Panc1 (cell line): ENCODE results near the gene ZNF283. TPM values are rescaled to one million over a fixed set of nuclear protein-coding genes. Genes with fewer than 3 reads are reported as not detected.
A peak's percentile ranks its signal among the peaks of the same experiment; 100 is the strongest.

Experiments used
- ATAC-seq: fragments of 200-7000 bp; cut with Tn5 transposase; 2 replicates; pipeline ENCODE4 v1.9.1; 2020; ENCODE audit warnings: mild to moderate bottlenecking, moderate library complexity
- Bru-seq: library from RNA; stranded (reverse); fragments of 400-500 nt; gene quantifications from one replicate; lab custom pipeline; 2021; lab: Mats Ljungman, UMichigan
- BruChase-seq, 2 experiments: library from RNA; stranded (reverse); fragments of 400-500 nt; gene quantifications; one replicate each; lab custom pipeline; 2021; lab: Mats Ljungman, UMichigan
- BruUV-seq: library from RNA; stranded (reverse); fragments of 400-500 nt; replicated peaks from 2 replicates; lab custom pipeline; 2021; lab: Mats Ljungman, UMichigan
- CTCF ChIA-PET: fragments of 300-600 bp; sonication (Branson Sonifier 250); formaldehyde crosslinking; loops from one replicate; lab custom pipeline; 2022; ENCODE audit warnings: antibody characterized with exemption; lab: Charles Lee
- POLR2A ChIA-PET: fragments of 300-600 bp; sonication (Branson Sonifier 250); formaldehyde crosslinking; loops from one replicate; lab custom pipeline; 2022; ENCODE audit warnings: antibody characterized with exemption; lab: Charles Lee
- DNase-seq: peaks from one replicate; pipeline ENCODE4 v3.0.0-alpha.2; 2010; ENCODE audit warnings: low read depth, low spot score
- H3K27ac ChIP-seq: 2 replicates; pipeline ENCODE4 v1.5.1; 2011; ENCODE audit warnings: mild to moderate bottlenecking, low read length, inconsistent platforms
- H3K27me3 ChIP-seq: fragments of 200-500 bp; sonication (Bioruptor generic); 2 replicates; pipeline ENCODE4 v1.6.0; 2014; ENCODE audit warnings: low read length, inconsistent platforms; ENCODE audit not compliant: control insufficient read depth, insufficient read depth
- H3K36me3 ChIP-seq: fragments of 200-500 bp; sonication (Bioruptor generic); 2 replicates; pipeline ENCODE4 v1.5.1; 2014; ENCODE audit warnings: inconsistent platforms, mild to moderate bottlenecking, low read length, moderate library complexity; ENCODE audit not compliant: control insufficient read depth, insufficient read depth
- H3K4me1 ChIP-seq: 2 replicates; pipeline ENCODE4 v1.5.1; 2011; ENCODE audit warnings: inconsistent platforms, mild to moderate bottlenecking, low read length, moderate library complexity; ENCODE audit not compliant: control insufficient read depth, insufficient read depth
- H3K4me3 ChIP-seq, 2 experiments: 2 replicates each; pipeline ENCODE4 v1.5.1; 2011 to 2012; ENCODE audit warnings: low read depth in 2 of 2, low read length in 2 of 2, mild to moderate bottlenecking in 2 of 2, inconsistent platforms in 1 of 2, moderate library complexity in 1 of 2
- H3K9me3 ChIP-seq: fragments of 200-500 bp; sonication (Bioruptor generic); 2 replicates; pipeline ENCODE4 v1.5.1; 2014; ENCODE audit warnings: low read depth, mild to moderate bottlenecking, inconsistent platforms, low read length, moderate library complexity; ENCODE audit not compliant: control insufficient read depth, insufficient read depth
- CTCF ChIP-seq: fragments of 450-650 bp; IDR thresholded peaks from 2 replicates; pipeline ENCODE4 v1.5.1; 2017; ENCODE audit warnings: mild to moderate bottlenecking
- POLR2AphosphoS5 ChIP-seq: IDR thresholded peaks from 2 replicates; pipeline ENCODE4 v1.6.1; 2012; ENCODE audit warnings: mild to moderate bottlenecking, low read depth, low read length, moderate library complexity
- REST ChIP-seq, 2 experiments: IDR thresholded peaks; 2 replicates each; pipeline ENCODE4 v1.6.1; 2011 to 2012; ENCODE audit warnings: low read depth in 2 of 2, control low read depth in 1 of 2, low read length in 1 of 2, mild to moderate bottlenecking in 1 of 2, moderate library complexity in 1 of 2; ENCODE audit not compliant: insufficient read depth in 1 of 2
- SIN3A ChIP-seq: IDR thresholded peaks from 2 replicates; pipeline ENCODE4 v1.6.1; 2012; ENCODE audit warnings: low read depth, mild to moderate bottlenecking, low read length, moderate library complexity, borderline replicate concordance; ENCODE audit not compliant: insufficient read depth
- TCF7L2 ChIP-seq: IDR thresholded peaks from 2 replicates; pipeline ENCODE4 v1.6.1; 2011; ENCODE audit warnings: mild to moderate bottlenecking, low read depth, low read length, inconsistent platforms
- in situ Hi-C: cut with HindIII; loops from 2 replicates; pipeline ENCODE4 v1.10.0; 2016; ENCODE audit warnings: low sequenced_read_pairs, low pct_unique_long_range_greater_than_20kb
- intact Hi-C: fragments of 100-400 bp; cut with micrococcal nuclease; formaldehyde crosslinking; loops from one replicate; pipeline ENCODE4 v1.10.0; 2022; ENCODE audit not compliant: unreplicated experiment
- long read RNA-seq: library from polyadenylated mRNA; unstranded; transcript quantifications from one replicate; pipeline ENCODE4 v2.0.0, GENCODE V29; 2021; ENCODE audit not compliant: unreplicated experiment
- polyA plus RNA-seq: library from polyadenylated mRNA; unstranded; fragments of >200 nt; gene quantifications from one replicate; pipeline ENCODE4 v1.2.1, GENCODE V29; 2012; ENCODE audit warnings: missing spikeins; ENCODE audit not compliant: insufficient read length
- total RNA-seq: library from RNA; stranded (reverse); gene quantifications from one replicate; pipeline ENCODE4 v1.2.1, GENCODE V29; 2021; ENCODE audit not compliant: unreplicated experiment

ZNF283 gene
- total RNA-seq (6.9 TPM), Bru-seq, nascent RNA (percentile 62 among the genes with signal in this experiment), BruChase-seq, experiment 1, labeled RNA remaining after a 2-hour chase (percentile 75 among the genes with signal in this experiment), BruChase-seq, experiment 2, labeled RNA remaining after a 6-hour chase (percentile 63 among the genes with signal in this experiment)
- 1.9 TPM for polyA plus RNA-seq
- long read RNA-seq, full-length matches to known transcripts: 2 of 12 reads
- long read RNA-seq, partial matches to known transcripts: 1 of 12 reads
- long read RNA-seq, other reads (novel, unspliced or antisense): 9 of 12 reads

- DNase-seq (peak; percentile 42), ATAC-seq (peak; percentile 100)
- H3K4me3 ChIP-seq: peak within 1 kb of the TSS; percentile 54 to 71
- CTCF ChIA-PET: no interaction called here
- H3K9me3 ChIP-seq: peaks cover under 1% of the 10 kb centered on the region; the same call in 1 of the 2 replicates
- POLR2A ChIA-PET: no interaction called here
- H3K27ac ChIP-seq: peak within 1 kb of the TSS; percentile 36
- intact Hi-C loops (no loop called here), in situ Hi-C loops (no loop called here)
- H3K4me1 ChIP-seq: no peaks in the 10 kb centered on the region
- BruUV-seq: no TSS peak
- TF ChIP-seq REST (IDR thresholded peaks at IDR 0.05; ENCODE audit: insufficient read depth in 1 of 2, low read depth in 2 of 2, low read length in 1 of 2) (no peak), POLR2AphosphoS5 (peak; percentile 57; the same call in 1 of the 2 replicates), CTCF (no peak), SIN3A (0 out of 2 replicates have a peak, but pooled peaks have one; percentile 39), TCF7L2 (no peak)
- H3K36me3 ChIP-seq: peaks cover 2% of the 10 kb centered on the region; the same call in 1 of the 2 replicates
- H3K27me3 ChIP-seq: no peaks in the 10 kb centered on the region
These were observed at the start of gene ZNF283 for GRCh38 chr19:43826787-43827754. Gene ZNF283 (plus strand): TSS chr19:43827321. CDS start chr19:43833505, 6,184 bp downstream.

DNA sequence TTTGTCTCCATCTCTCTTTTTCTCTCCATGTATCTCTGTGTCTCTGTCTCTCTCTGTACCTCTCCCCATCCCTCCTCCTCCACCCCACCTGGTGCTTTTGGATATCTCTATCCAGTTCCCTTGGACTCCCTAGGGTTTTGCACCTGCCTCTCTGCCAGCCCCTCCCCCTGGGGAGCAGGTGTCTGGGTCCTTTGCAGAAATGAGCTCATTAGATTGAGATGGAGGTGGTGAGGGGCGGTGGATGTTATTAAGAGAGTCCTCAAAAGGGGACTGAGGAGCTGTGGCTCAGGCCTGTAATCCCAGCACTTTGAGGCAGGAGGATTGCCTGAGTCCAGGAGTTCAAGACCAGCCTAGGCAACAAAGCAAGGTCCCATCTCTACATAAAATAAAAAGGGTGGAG, 48.5 kb upstream of the ZNF283 start:
- no peaks in the 10 kb centered on the region for H3K9me3 ChIP-seq
- DNase-seq (no peak), ATAC-seq (no peak)
- in situ Hi-C loops: no loop called here
- CTCF ChIA-PET: interaction anchor here (0.7 to 2.4 kb wide), 2 partner anchors 12 to 17 kb away, joined by 3 to 10 read pairs; no protein-coding TSS in a partner anchor
- BruUV-seq: no TSS peak
- peak overlapping the region; percentile 98 for H3K27ac ChIP-seq
- H3K4me3 ChIP-seq: peak overlapping the region in 1 of 2 experiments; percentile 67; a peak in 2 of 4 replicates
- TF ChIP-seq TCF7L2 (no peak), SIN3A (no peak), POLR2AphosphoS5 (no peak), REST (IDR thresholded peaks at IDR 0.05; ENCODE audit: insufficient read depth in 1 of 2, low read depth in 2 of 2, low read length in 1 of 2) (no peak), CTCF (no peak)
- no peaks in the 10 kb centered on the region; the same call in 1 of the 2 replicates for H3K36me3 ChIP-seq
- POLR2A ChIA-PET: no interaction called here
- intact Hi-C loops: no loop called here
- no peaks in the 10 kb centered on the region for H3K27me3 ChIP-seq
- H3K4me1 ChIP-seq: peaks cover 49% of the 10 kb centered on the region
